Sigmoid colon (tissue), 4 donors: ENCODE data around the gene RBM19.

Experiments used
- CTCF ChIP-seq, 4 experiments: fragments of 450-650 bp in 3 of 4; fragments of 200-600 bp in 1 of 4; IDR thresholded peaks; one replicate each; pipeline ENCODE4 v1.5.1; 2016 to 2019; ENCODE audit warnings: antibody characterized with exemption in 4 of 4, mild to moderate bottlenecking in 3 of 4, moderate library complexity in 2 of 4
- EP300 ChIP-seq, 4 donors: sonication (generic); formaldehyde crosslinking; IDR thresholded peaks; one replicate each; pipeline ENCODE4 v1.6.1; 2017; ENCODE audit warnings: antibody characterized with exemption in 4 of 4
- POLR2A ChIP-seq, 2 donors: fragments of 450-650 bp; IDR thresholded peaks; one replicate each; pipeline ENCODE4 v1.6.1; 2016; ENCODE audit warnings: antibody characterized with exemption in 2 of 2, mild to moderate bottlenecking in 2 of 2, moderate library complexity in 2 of 2
- POLR2AphosphoS5 ChIP-seq, 4 donors: sonication (generic); formaldehyde crosslinking; IDR thresholded peaks; one replicate each; pipeline ENCODE4 v1.6.1; 2017; ENCODE audit warnings: antibody characterized with exemption in 4 of 4

GRCh38 chr12:113893221-113893620, 72.9 kb downstream of the RBM19 start:
- TF ChIP-seq CTCF (IDR thresholded peaks at IDR 0.05) = no peak
- TF ChIP-seq POLR2A (IDR thresholded peaks at IDR 0.05) = no peak
- TF ChIP-seq EP300 (IDR thresholded peaks at IDR 0.05) = no peak
- TF ChIP-seq POLR2AphosphoS5 (IDR thresholded peaks at IDR 0.05) = no peak
